Measurements from ENCODE around the gene COL24A1.
A peak's percentile ranks its signal among the peaks of the same experiment; 100 is the strongest.
"Not testable (repeated sequence)": the region's sequence is repeated elsewhere in the genome, so short reads cannot be mapped to it uniquely, and the experiment has no call there.

COL24A1 gene

DNA sequence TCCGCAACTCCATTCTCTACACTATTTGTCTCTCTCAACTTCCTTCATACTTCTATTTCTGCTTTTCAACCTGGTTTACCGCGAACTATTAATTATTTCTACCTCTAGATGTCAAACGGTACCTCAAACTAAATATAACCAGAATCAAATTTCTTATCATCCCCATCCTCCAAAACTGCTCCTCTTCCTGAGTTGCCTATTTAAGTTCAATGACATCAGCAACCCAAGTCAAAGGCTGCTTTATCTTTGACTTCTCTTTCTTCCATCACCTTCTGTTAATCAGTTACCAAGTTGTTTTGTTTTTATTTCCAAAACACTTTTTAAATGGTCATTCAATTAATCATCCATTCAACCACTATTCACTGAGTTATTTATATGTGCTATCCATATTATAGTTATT lies 171.9 kb downstream of the COL24A1 start:
- no peak for DNase-seq (ENCODE audit: low spot score)

DNA sequence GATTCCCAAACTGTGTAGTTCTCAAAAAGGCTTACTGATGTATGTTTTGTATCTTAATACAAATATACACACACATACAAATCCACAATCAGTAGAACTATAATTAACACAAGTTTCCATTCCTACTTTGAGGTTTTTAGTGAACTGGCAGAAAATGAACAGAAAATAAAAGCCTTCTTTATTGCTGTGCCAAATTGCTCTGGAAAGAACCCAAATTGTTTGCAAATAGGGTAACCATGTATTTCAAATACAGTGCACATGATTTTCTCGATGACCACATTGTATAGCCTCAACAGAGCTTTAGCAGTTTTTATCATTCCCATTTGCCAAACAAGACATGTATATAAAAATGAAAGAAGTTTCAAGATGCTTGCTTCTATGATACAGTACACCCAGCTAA lies 173.3 kb downstream of the COL24A1 start:
- no peak for DNase-seq (ENCODE audit: low spot score)

DNA sequence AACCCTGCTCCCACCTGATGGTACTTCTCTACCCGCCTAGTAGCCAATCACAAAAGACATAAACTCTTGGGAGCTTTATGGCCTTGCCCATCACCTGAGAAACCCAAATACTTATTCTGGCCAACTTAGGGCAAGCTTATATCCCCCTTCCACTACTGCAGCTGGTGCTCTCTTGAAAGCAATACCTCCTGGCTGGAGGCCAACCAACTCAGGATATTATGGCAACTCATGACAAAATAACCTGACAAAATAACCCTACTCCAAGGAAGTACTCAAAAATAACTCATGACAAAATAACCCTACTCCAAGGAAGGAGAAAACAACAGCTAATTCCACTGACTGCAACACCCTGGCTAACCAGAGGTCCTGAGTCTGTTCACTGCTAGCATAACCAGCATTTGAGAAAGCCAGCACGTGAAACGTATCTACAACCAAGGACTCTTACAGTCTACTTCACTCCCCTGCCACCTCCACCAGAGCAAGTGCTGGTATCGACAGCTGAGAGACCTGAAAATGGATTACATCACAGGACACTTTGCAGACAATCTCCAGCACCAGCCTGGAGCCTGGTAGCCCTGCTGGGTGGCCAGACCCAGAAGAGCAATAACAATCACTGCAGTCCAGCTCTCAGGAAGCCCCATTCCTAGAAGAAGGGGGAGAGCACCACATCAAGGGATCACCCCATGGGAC lies 179.9 kb downstream of the COL24A1 start:
- no peak for DNase-seq (ENCODE audit: low spot score)

DNA sequence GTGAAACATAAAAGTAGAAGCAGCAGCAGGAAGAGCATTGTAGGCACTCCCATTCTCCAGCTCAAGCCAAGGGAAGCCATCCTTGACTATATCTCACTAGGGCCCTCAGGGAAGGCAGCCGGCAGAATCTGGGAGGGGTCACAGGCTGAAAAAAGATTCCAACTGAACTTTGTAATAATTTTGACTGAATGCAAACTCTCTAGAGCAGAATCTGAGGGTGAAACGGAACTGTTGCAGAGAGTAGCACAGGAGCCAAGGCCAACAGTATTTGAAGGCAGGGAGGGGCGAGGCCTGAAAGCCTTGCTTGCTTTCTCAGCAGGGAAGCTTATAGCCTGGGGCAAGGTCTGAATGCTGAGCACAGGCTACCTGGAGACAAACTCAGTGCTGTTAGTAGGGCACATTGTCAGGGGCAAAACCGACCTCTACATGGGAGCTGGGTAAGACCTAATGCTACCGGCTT lies 180.6 kb downstream of the COL24A1 start:
- DNase-seq (ENCODE audit: low spot score) = no peak

DNA sequence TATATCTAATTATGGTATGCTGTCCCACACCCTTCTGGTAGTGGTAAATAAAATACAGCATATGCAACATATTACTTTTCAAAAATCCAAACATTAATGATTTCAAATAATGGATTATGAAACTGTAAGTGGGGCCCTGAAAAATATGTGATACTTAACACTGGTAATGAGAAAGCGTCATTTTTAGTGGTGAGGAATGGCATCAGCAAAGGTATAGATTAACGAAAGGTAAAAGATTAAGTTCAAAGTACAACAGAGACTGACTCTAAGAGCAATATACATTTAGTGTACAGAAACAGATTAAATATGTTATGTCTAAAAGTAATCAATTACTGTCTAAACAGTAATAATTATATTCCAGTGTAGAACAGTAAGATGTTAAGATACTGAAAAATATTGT lies 194.1 kb downstream of the COL24A1 start:
- no peak for DNase-seq (ENCODE audit: low spot score)

DNA sequence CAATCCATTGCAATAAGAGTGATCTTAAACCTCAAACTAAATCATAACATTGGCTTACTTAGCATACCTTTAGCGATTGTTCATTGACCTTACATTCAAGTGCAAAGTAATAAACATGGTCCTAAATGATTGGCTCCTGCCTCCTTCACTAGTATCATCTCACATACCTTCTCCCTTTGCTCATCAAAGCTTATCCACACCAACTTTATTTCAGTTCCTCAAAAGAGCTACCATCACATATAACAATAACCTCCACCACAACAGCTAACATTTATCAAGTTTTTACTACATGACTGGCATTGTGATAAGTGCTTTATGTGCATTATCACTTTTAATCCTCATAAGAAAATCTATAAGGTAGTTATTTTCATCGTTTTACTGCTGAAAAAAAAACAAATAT lies 198.8 kb downstream of the COL24A1 start:
- no peak for DNase-seq (ENCODE audit: low spot score)

DNA sequence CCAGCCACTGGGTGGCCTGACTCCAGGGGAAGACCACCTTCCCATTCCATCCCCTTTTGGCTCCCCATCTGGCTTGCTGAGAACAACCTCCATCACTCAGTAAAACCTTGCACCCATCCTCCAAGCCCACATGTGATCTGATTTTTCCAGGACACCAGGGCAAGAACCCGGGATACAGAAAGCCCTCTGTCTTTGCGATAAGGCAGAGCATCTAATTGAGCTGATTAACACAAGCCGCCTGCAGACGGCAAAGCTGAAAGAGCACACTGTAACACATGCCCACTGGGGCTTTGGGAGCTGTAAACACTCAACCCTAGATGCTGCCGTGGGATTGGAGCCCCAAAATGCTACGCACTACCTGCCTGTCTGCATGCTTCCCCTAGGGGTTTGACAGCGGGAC lies 201.4 kb downstream of the COL24A1 start:
- not testable (repeated sequence) for DNase-seq (ENCODE audit: low spot score)

DNA sequence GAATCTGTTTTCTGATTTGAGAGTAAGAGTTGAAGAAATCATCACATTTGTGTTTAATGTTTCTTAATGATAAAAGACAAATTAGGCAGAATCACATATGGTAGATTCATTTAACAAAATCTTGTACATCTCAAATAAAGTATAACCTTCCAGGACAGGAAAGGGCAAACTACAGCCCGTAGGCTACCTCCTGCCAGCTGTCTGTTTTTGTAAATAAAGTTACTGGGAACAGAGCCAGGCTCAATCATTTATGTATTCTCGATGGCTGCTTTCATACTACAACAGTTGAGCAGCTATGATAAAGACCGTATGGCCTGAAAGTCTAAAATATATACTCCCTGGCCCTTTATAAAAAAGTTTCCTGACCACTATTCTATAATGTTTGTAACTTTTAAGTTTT lies 204.1 kb downstream of the COL24A1 start:
- DNase-seq (ENCODE audit: low spot score) = no peak

DNA sequence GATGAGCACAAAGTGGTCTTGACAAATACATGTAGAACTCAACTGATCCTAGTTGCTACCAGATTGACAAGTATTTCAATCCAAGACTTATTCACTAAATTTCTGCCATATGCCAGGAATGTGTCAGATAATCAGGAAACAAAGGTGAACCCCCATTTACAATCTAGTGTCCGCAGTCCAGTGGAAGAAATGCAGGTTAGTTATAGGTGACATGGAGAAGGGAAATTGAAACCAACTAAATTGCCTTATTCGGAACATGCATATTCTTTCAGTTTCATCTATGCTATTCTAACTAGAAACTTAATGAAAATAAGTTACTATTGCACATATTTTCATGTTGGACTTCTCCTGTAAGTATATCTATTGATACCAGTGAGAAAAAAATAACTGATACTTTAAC lies 209.4 kb downstream of the COL24A1 start:
- DNase-seq (ENCODE audit: low spot score) = no peak

DNA sequence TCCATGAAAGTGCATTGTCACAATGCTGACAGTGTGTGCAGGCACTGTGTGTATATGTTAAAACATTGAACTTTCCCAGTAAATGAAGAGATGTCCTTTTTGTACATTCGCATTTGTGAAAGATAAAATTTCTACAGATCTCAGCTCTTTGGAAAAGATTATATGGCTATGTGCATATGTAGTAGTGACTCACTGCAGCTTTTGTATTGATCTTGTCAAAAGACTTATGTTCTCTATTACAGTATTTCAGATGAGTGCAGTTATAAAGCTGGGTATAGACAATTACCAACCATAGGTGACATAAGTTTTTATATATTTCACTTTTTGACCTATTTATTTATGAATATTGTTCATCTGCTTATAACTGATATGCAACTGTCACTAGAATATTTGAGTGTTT lies 212.6 kb downstream of the COL24A1 start:
- no peak for DNase-seq (ENCODE audit: low spot score)

DNA sequence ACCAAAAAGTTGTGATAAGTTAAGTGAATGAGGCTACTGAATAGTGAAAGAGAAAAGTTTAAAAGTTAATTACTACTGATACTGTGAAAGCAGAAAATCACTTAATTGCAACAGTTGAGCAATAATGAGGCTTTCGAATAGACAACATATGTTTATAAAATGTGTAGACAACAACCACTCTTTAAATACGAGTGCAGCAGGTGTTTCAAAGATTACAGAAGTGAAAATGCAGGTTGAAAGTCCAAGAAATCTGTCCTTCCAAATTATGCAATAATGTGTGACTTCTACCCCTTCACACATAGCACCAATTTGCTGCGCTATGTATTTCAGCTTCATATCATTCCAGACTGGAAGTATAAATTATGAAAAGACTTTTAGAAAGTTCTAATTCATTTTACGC lies 213.0 kb downstream of the COL24A1 start:
- DNase-seq (ENCODE audit: low spot score) = no peak

DNA sequence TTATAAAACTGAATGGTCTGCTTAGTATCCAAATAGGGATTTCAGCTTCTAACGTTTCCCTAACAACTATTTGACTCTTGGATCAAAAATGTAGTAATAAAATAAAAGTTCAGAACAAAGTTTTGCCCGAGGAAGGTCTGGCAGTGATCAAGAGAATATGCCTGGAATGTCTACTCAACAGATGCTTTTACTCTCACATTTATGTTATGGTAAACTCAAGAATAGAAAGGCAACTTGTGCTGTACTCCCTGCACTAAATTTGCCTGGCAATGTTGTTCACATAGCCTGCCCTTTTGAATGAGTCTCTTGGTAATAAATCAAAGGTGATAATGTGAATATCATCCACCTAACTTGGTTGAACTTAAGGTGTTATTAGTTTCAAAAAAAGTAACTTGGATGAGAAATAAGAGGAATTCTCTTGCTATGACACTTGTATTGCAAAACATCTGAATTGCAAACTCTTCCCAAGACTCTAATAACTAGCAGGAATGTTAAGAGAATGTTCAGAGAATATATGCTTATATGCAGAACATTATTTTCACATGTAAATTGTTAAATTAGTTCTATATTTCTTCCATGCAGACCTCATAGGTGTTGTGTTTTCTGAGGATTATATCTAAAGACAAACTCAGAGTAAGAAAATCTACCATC lies 215.8 kb downstream of the COL24A1 start:
- no peak for DNase-seq (ENCODE audit: low spot score)

DNA sequence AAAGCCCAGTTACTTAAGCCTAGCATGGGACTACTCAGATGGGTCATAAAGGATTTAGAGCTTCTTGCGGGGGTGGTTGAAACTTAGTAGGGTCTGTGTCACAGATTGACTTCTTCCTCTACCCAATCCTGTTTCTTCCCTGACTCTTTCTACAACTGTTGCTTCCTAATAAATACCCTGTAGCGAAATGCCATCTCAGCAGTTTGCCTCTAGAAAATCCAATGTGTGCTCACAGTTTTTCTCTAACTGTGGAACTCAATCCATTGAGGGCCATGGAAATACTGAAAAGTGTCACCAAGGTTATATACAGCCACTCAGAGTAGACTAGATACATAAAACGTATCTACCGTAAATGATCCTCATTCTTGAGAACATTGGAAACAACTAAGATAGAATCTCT lies 217.7 kb downstream of the COL24A1 start:
- no peak for DNase-seq (ENCODE audit: low spot score)

DNA sequence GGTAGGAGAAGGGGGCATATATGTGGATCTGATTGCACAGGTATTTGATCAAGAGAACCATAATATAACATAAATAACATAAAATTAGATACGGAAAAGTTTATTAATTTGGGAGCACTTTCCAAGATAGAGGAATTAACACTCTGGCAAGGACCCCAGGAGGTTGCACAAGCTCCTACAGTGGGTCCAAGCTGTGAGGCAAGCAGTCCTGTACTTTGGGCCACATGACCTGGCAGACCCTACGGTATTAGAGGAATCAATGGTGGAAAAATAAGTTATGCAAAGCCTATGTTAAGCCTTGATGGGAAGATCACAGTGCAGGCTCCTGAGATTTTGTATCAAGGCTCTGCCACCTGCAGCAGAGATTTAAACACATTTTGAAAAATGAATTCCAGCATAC lies 220.1 kb downstream of the COL24A1 start:
- no peak for DNase-seq (ENCODE audit: low spot score)

DNA sequence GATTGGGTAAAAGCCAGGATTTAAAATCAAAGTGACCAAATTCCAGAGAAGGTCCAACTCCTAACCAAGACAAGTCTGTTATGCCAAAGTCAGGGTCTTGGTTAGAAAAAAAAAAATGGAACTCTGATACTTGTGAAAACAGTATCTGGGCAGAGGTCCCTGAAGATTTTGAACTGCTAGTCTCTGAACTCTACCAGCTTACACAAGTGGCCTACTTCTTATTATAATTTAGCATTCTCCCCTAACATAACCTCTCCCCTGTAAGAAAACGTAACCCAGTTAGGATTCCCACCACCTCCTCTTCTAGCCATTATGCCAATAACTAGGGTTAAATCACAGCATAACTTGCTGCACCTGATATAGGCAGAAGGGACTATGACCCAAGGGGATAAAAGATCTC lies 220.5 kb downstream of the COL24A1 start:
- DNase-seq (ENCODE audit: low spot score) = no peak

DNA sequence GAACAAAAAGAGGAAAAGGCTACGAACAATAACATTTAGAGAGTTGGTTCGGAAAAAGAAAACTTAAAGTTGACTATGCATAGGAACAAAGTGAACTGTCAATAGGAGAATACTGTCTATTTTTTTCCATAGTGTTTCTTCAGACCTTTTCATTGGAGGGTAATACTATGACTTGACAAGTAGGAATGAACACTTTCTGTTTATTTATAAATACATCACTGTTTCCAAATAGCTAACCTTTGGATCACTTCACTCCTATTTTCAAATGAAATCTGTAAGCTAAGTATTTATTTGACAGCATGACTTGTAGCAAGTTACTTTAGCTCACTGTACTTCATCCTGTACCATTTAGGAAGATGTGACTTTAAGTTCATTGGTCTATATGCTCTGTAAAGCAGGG lies 221.3 kb downstream of the COL24A1 start:
- no peak for DNase-seq (ENCODE audit: low spot score)

DNA sequence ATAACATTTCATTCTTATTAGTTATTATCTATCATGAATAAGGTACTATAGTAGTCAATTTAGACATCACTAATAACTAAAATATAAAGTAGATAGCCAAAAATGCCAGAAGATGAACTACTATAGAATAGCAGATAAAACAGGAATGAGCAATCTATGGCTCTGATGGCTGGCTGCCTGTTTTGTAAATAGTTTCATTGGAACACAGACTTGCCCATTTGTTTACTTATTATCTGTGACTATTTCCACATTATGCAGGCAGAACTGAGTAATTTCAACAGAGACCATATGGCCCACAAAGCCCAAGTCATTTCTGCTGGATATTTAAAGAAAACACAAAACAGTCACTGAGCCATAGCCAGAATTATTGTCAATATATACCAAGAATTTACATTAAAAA lies 222.1 kb downstream of the COL24A1 start:
- no peak for DNase-seq (ENCODE audit: low spot score)

DNA sequence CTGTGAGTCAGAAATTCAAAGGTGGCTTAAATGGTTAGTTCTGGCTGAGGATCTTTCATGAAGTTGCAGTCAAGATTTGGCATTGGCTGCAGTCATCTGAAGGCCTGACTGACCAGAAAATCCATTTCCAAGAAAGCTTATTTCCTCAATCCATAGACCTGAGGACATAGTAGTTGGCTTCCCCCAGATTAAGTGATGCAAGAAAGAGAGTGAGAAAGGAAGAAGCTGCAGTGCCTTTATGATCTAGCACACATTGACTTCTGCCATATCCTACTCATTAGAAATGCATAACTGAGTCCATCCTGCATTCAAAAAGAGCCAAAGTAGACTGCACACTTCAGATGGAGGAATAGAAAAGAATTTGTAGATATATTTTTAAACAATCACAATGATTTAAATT lies 222.6 kb downstream of the COL24A1 start:
- DNase-seq (ENCODE audit: low spot score) = no peak

DNA sequence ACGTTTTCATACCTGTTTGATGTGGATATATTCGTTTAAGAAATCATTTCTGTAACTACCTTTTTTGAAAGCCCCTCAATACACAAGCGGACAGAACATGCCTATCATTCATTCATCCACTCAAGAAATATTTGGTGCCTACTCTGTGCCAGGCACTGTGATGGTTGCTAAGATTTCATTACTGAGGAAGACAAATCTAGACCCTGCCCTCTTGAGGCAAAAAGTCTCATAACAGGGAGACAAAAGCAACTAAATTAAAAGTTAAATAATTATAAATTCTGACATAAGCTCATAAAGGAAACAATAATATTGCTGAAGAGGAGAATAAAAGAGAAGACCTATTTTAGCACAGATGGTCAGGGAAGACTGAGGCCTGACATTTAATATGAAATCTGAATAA lies 244.8 kb downstream of the COL24A1 start:
- no peak for DNase-seq (ENCODE audit: low spot score)

DNA sequence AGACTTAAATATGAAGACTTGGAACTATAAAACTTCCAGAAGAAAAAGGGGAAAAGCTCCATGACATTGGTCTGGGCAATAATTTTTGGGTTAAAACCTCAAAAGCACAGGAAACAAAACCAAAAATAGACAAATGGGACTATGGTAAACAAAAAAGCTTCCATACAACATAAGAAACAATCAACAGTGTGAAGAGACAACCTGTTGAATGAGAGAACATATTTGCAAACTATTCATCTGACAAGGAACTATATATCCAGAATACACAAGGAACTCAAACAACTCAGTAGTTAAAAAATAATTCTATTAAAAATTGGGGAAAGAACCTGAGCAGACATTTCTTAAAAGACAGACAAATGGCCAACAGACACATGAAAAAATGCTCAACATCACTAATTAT lies 255.7 kb downstream of the COL24A1 start:
- DNase-seq (ENCODE audit: low spot score) = no peak

DNA sequence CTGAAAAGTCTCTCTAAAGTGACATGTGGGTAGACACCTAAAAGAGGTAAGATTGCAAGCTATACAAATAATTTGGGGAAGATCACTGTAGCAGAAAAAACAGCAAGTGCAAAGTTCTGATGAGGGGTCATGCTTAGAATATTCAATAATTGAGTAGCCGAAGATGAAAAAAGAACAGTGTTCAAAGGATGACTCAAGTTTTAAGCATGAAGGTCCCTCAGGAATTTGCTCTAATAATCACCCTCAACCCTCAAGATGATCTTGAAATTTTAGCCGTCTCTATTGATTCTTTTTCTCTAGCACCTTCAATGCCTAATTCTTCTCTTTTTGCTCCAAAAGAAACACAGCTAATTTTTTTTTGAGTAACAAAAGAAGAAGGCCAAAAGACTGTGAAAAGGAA lies 257.7 kb downstream of the COL24A1 start:
- no peak for DNase-seq (ENCODE audit: low spot score)

DNA sequence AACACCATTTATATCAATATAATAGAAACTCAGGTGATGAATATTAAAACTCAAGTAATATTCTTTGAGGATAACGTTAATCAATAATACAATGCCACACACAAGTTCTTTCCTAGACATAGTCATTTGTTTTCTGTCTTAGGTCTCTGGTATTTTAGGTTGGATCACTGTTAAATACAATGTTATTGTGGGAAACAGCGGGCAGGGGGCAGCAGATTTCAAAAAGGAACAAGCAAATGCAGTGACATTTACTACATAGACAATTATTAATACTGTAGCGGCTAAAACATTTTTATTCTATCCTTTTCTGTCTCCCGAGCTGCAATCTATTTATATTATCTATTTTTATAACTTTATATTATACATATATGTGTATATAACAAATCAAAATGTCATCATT lies 261.9 kb downstream of the COL24A1 start:
- DNase-seq (ENCODE audit: low spot score) = peak; percentile 36

DNA sequence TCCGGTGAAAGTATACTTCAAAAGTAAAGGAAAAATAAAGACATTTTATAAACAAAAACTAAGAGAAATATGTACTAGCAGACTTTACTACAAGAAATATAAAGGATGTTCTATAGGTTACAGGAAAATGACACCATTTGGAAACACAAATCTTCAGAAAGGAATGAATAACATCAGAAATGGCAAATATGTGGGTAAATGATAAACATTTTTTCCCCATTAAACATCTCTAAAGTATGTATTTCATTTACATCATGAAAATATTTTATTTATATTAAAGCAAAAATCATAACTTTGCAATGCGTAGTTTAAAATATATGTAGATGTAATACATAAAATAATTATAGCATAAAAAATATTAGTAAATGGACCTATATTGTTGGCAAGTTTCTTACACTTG lies 264.2 kb downstream of the COL24A1 start:
- no peak for DNase-seq (ENCODE audit: low spot score)

DNA sequence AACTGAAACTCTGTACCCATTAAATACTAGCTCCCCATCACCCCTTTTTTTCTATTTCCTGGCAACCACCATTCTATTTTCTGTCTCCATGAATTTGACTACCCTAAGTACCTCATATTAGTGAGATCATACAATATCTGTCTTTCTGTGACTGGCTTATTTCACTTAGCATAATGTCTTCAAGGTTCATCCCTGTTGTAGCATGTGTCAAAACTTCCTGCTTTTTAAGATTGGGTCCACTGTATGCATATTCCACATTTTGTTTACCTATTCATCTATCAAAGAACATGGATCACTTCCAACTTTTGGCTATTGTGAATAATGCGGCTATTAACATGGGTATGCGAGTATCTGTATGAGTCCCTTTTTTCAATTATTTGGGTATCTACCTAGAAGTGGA lies 266.7 kb downstream of the COL24A1 start:
- no peak for DNase-seq (ENCODE audit: low spot score)
